GM20000 (cell line): Measurements from ENCODE around the gene TMEM236.
"Not testable (repeated sequence)": the region's sequence is repeated elsewhere in the genome, so short reads cannot be mapped to it uniquely, and the experiment has no call there.

ENCODE experiments used
- DNase-seq: peaks from one replicate; pipeline ENCODE4 v3.0.0; 2012; ENCODE audit warnings: low spot score
- TF ChIP-seq, protein P1 (sequence below): IDR thresholded peaks from 2 replicates; pipeline ENCODE4 v1.5.1; 2012; ENCODE audit warnings: mild to moderate bottlenecking, control low read depth; ENCODE audit errors: extremely low read depth, missing control alignments

TMEM236 gene

DNA sequence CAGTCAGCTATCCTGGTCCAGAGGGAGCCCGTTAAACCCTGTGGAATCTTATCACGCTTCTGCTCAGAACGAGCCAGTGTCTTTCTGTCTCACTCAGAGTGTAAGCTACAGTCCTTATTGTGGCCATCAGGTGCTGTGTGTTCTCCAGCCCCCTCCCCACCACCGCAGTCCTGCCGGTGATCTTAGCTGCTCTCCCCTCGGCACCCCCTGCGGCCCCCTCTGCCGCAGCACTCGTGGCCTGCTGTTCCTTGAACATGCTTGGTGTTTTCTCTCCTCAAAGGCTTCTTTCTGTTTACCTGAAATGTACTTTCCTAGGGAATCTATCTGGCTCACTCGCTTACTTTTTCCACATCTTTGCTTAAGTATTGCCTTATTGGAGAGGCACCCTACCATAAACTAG lies 38.2 kb upstream of the TMEM236 start:
- TF ChIP-seq, protein P1, sequence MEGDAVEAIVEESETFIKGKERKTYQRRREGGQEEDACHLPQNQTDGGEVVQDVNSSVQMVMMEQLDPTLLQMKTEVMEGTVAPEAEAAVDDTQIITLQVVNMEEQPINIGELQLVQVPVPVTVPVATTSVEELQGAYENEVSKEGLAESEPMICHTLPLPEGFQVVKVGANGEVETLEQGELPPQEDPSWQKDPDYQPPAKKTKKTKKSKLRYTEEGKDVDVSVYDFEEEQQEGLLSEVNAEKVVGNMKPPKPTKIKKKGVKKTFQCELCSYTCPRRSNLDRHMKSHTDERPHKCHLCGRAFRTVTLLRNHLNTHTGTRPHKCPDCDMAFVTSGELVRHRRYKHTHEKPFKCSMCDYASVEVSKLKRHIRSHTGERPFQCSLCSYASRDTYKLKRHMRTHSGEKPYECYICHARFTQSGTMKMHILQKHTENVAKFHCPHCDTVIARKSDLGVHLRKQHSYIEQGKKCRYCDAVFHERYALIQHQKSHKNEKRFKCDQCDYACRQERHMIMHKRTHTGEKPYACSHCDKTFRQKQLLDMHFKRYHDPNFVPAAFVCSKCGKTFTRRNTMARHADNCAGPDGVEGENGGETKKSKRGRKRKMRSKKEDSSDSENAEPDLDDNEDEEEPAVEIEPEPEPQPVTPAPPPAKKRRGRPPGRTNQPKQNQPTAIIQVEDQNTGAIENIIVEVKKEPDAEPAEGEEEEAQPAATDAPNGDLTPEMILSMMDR, result no peak
- DNase-seq, result no peak

DNA sequence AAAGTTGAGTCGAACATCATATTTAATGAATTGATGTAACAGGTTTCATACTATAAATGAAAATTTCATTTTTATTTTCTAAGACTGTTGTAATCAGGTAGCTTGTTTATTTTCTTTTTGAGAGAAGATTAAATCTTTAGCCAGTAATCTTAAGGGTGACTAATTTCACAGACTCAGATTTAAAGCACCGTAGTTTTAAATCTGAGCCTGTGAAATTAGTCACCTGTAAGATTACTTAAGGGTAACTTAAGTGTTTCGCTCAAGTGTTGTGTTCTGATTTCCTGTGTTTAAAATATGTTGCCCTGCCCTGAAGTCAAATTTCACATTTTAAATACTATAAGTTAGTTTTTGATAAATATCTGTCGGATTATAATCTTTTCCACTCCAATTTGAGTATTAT lies 35.8 kb upstream of the TMEM236 start:
- TF ChIP-seq, protein P1, result no peak
- no peak for DNase-seq

DNA sequence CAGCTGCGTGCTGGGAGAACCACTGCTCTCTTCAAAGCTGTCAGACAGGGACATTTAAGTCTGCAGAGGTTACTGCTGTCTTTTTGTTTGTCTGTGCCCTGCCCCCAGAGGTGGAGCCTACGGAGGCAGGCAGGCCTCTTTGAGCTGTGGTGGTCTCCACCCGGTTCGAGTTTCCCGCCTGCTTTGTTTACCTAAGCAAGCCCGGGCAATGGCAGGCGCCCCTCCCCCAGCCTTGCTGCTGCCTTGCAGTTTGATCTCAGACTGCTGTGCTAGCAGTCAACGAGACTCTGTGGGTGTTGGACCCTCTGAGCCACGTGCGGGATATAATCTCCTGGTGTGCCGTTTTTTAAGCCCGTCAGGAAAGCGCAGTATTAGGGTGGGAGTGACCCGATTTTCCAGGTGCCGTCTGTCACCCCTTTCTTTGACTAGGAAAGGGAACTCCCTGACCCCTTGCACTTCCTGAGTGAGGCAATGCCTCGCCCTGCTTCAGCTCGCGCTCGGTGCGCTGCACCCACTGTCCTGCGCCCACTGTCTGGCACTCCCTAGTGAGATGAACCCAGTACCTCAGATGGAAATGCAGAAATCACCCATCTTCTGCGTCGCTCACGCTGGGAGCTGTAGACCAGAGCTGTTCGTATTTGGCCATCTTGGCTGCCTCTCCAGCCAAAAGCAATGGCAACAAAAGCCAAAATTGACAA lies 29.5 kb upstream of the TMEM236 start:
- DNase-seq, result not testable (repeated sequence)

DNA sequence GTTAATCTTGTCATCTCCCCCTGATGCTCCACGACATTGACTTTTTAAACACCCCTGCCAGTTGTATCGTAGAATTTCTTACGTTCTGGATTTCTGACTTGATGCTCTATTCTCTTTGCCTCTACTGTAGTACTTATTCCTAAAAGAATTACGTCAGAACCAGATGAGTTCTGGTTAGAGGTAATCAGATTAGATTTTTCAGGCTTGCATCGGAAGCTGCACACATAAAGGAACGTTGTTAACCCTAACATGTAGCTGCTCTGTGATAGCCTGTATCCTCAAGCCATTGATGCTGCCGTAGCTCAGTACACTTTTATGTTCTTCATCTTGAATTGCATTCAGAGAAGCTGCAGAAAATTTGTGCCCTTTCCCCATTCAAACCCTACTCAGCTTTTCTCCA lies 26.3 kb upstream of the TMEM236 start:
- TF ChIP-seq, protein P1, result no peak
- no peak for DNase-seq

DNA sequence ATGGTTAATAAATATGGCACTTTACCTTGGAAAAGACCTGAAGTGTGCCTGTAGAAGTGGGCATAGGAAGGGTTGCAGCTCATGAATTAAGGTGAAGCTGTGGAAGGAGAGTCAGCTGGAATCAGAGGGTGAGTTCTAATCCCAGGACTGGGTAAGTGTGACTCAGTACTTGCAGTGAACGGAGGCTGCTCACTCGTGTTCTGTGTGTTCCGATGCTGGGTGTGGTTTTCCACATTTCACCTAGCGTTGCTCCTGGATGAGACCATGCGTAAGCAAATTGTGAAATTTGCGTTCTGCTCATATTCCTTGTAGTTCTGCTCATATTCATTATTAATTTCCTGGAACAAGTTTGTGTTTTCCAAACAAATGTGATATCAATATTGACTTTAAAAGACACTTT lies 22.4 kb upstream of the TMEM236 start:
- TF ChIP-seq, protein P1, result no peak
- DNase-seq, result no peak

DNA sequence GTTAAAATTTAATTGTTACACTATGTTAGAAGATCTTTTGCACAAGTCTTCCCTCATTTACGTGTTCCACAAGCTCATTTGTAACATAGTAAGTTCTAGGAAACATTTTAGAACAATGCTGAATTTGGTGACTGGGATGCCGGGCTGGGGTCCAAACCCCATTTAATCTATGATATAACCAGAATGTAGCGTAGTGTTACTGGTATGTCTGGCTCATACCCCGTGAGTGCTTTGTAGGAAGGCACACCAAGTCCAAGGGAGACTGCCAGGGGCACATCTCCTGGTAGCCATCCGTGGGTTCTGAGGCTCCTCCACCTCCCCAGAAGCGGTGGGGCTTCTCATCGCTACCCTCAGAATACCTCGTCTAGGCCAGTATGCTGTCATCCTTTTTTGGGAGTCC lies 21.3 kb upstream of the TMEM236 start:
- TF ChIP-seq, protein P1, result no peak
- no peak for DNase-seq

DNA sequence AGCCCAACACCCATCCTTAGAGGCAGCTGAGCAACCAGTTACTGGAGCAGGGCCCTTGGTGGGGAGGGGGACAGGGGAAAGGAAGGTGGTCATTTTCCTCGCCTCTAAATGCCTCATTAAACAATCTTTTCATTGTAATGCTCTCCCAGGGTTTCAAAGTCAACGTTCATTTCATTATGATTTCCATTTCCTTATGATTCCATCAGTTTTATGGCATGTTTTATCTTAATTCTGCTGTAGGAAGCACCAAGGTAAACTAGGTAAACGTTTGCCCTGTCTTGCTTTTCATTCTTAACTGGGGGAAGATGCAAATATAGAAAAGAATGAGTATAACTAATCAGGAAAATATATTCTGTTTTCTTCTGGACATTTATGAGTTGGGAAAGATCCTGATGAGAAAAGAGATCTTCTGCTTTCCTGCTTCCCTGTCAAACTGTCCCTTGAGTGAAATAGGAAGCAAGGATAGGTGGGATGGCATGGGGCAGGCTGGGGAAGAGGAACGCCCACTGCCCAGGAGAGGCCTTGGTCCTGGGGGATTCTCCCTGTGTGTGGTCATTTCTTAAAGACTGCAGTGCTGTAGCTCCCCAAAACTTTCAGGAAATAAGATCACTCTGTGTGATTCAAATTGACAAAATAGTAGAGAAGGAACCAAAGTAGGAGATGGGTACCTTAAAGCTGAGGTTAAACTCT lies 20.5 kb upstream of the TMEM236 start:
- TF ChIP-seq, protein P1, result no peak
- no peak for DNase-seq

DNA sequence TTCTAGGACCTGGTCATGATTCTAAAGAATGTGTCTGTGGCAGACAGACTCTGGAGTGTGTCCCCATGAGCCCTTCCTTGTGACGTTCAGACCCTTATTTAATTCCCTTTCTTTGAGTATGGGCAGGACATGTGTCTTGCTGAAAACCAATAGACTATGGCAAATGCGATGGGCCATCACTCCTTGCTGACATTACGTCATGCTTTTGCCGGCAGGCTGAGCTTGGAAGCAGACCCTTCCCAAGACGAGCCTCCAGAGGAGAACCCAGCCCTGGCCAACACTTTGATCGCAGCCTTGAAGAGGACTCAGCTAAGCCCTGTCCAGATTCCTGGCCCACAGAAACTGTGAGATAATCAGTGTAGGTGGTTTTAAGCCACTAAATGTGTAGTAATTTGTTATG lies 18.4 kb upstream of the TMEM236 start:
- no peak for DNase-seq
- TF ChIP-seq, protein P1, result no peak
